ENCODE results near the gene MASP2.

GRCh38 chr1:11046625-11047365 is at the start of gene MASP2:
- no peak for TF ChIP-seq CTCF (IDR thresholded peaks at IDR 0.05)
- no peak for TF ChIP-seq POLR2A (IDR thresholded peaks at IDR 0.05; ENCODE audit: low read depth)
